NCI-H2196 treated with DMSO at 0.1 percent for 48 hours (cell line): ENCODE results near the gene CCDC88C.
"Not testable (repeated sequence)": the region's sequence is repeated elsewhere in the genome, so short reads cannot be mapped to it uniquely, and the experiment has no call there.

ENCODE experiments used
- DNase-seq: peaks from one replicate; lab custom pipeline; 2025; ENCODE audit not compliant: unreplicated experiment; lab: John Stamatoyannopoulos, UW

CCDC88C gene, protein sequence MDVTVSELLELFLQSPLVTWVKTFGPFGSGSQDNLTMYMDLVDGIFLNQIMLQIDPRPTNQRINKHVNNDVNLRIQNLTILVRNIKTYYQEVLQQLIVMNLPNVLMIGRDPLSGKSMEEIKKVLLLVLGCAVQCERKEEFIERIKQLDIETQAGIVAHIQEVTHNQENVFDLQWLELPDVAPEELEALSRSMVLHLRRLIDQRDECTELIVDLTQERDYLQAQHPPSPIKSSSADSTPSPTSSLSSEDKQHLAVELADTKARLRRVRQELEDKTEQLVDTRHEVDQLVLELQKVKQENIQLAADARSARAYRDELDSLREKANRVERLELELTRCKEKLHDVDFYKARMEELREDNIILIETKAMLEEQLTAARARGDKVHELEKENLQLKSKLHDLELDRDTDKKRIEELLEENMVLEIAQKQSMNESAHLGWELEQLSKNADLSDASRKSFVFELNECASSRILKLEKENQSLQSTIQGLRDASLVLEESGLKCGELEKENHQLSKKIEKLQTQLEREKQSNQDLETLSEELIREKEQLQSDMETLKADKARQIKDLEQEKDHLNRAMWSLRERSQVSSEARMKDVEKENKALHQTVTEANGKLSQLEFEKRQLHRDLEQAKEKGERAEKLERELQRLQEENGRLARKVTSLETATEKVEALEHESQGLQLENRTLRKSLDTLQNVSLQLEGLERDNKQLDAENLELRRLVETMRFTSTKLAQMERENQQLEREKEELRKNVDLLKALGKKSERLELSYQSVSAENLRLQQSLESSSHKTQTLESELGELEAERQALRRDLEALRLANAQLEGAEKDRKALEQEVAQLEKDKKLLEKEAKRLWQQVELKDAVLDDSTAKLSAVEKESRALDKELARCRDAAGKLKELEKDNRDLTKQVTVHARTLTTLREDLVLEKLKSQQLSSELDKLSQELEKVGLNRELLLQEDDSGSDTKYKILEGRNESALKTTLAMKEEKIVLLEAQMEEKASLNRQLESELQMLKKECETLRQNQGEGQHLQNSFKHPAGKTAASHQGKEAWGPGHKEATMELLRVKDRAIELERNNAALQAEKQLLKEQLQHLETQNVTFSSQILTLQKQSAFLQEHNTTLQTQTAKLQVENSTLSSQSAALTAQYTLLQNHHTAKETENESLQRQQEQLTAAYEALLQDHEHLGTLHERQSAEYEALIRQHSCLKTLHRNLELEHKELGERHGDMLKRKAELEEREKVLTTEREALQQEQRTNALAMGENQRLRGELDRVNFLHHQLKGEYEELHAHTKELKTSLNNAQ (N-terminal part only)

DNA sequence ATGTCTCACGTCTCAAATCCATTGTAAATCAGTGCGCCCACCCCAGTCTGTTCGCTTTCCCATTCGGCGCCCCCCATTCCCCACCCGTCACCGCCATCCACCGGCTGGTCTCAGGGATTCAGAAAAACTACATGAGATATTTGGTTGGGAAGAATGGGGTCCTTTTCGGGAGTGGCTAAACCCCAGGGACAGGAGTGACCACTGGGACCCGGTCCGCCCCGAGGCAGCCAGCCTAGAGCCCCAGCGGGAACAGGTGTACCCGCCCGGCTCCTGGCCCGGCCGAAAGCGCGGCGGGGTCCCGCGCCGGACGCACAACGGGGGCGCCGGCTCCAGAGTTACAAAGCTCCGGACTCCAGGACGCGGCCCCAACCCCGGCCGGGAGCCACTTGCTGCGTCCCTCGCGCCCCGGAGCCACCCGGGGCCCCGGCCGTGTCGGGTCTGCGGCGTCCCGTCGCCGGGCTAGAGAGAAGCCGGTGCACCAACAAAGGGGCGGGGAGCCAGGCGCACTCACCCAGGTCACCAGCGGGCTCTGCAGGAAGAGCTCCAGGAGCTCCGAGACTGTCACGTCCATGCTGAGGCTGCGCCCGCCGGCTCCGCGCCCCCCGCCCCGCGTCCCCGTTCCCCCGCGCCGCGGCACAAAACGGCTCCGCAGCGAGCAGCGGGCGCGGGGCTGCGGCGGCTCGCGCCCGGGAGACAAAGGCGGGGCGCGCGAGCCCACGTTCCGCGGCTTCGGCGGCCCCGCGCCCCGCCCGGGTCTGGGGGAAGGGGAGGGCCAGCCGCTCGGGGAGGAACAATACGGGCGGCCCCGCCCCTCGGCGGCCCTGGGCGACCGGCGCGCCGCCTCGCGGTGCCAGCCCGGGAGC lies at the start of gene CCDC88C:
Gene CCDC88C (minus strand): TSS at position 701 of the 863 bp plus-strand sequence. CDS start 130 bp downstream, at position 571.
- DNase-seq, result no peak

GRCh38 chr14:91466192-91466591 lies 48.6 kb upstream of the CCDC88C start:
- DNase-seq, result no peak

- DNase-seq, result no peak
Observed at GRCh38 chr14:91464615-91465205, 47.1 kb upstream of the CCDC88C start.

DNA sequence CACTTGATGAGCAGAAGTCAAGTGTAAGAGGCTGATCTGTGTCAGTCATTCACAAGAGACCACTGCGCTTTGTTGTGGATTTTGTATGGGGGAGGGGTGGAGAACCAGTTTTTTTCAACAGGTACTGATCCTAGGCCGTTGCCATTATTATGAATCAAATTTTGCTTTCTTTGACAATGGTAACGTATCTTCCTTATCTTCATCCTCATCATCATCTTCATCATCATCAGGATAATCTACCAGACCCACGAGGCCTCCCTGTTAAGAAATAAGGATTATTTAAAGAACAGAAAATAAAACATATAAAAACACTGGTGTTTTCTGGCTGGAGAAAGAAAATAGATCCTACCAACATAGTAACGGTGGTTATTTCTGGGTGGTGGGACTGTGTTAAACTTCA lies 41.0 kb upstream of the CCDC88C start:
- no peak for DNase-seq

DNA sequence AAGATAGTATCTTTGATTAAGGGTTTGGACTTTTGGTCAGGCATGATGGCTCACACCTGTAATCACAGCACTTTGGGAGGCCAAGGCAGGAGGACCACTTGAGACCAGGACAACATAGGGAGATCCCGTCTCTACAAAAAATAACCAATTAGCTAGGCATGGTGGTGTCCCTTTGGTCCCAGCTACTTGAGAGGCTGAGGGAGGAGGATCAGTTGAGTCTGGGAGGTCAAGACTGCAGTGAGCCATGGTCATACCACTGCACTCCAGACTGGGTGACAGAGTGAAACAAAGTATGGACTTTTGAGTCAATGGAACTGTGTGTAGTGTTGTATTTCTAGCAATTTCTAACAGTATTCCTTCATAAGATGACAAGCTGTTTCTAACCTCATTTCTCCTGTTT lies 38.7 kb upstream of the CCDC88C start:
- no peak for DNase-seq

DNA sequence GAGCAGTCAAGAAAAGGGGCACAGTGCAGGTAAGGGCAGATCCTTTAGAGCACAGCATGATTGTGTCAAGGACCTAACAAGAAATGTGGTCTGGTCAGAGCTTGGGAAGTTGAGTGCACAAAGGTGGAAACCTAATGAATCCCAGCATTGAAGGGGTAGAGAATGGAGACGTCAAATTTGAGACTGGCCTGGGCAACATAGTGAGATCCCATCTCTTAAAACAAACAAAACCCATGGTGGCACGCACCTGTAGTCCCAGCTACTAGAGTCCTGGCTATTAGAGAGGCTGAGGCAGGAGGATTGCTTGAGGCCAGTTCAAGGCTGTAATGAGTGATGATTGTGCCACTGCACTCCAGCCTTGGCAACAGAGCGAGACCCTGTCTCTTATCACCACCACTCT lies 37.0 kb upstream of the CCDC88C start:
- no peak for DNase-seq

- DNase-seq, result no peak
Observed at GRCh38 chr14:91454155-91454554, 36.5 kb upstream of the CCDC88C start.

GRCh38 chr14:91453744-91454143 lies 36.1 kb upstream of the CCDC88C start:
- no peak for DNase-seq

- DNase-seq, result no peak
Observed at GRCh38 chr14:91444335-91445020, 26.9 kb upstream of the CCDC88C start.

DNA sequence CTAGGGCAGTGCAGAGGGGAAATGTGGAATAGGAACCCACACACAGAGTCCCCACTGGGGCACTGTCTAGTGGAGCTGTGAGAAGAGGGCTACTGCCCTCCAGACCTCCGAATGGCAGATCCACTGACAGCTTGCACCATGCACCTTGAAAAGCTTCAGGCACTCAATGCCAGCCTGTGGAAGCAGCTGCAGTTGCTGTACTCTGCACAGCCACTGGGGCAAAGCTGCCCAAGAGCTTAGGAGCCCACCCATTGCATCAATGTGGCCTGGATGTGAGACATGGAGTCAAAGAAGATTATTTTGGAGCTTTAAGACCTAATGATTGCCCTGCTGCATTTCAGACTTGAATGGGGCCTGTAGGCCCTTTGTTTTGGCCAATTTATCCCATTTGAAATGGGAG lies 21.7 kb upstream of the CCDC88C start:
- DNase-seq, result no peak

GRCh38 chr14:91438845-91439244 lies 21.2 kb upstream of the CCDC88C start:
- DNase-seq, result no peak

- not testable (repeated sequence) for DNase-seq
Observed at GRCh38 chr14:91436266-91436665, 18.6 kb upstream of the CCDC88C start.

DNA sequence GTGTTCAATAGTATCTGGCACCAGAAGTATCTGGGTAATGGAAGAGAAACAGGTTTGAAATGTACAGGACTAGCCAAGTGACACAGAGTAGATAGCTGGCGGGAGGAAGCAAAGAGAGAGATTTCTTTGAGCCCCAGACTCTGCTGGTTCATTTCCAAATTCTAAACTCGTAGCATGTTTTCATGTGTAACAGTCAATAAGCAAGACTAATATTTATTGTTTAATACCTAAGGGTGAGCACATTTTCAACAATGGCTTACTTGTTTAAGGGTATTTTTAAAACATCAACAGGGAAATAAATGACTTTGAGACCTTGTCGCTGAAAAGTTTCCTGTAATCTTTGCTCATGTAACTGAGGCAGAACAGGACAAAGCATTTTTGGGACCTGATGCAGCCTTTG lies 11.8 kb upstream of the CCDC88C start:
- DNase-seq, result no peak

DNA sequence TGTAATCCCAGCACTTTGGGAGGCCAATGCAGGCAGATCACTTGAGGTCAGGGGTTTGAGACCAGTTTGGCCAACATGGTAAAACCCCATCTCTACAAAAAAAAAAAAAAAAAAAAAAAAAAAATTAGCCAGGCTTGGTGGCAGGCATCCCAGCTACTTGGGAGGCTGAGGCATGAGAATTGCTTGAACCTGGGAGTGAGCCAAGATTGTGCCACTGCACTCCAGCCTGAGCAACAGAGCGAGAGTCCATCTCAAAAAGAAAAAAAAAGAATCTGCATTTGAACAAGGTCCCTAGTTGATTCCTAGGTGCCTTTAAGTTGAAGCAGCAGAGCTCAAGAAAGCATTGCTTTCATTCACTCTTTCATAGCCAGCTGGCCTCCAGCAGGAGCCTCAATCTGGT lies 11.3 kb upstream of the CCDC88C start:
- not testable (repeated sequence) for DNase-seq

DNA sequence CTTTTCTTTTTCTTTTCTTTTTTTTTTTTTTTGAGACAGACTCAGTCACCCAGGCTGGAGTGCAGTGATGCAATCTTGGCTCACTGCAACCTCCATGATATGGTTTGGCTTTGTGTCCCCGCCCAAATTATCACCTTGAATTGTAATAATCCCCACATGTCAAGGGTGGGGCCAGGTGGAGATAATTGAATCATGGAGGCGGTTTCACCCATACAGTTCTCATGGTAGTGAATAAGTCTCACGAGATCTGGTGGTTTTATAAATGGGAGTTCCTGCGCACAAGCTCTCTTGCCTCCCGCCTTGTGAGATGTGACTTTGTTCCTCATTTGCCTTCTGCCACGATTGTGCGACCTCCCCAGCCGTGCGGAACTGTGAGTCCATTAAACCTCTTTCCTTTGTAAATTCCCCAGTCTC lies 7.9 kb upstream of the CCDC88C start:
- not testable (repeated sequence) for DNase-seq

GRCh38 chr14:91424813-91425530 lies 7.4 kb upstream of the CCDC88C start:
- no peak for DNase-seq

DNA sequence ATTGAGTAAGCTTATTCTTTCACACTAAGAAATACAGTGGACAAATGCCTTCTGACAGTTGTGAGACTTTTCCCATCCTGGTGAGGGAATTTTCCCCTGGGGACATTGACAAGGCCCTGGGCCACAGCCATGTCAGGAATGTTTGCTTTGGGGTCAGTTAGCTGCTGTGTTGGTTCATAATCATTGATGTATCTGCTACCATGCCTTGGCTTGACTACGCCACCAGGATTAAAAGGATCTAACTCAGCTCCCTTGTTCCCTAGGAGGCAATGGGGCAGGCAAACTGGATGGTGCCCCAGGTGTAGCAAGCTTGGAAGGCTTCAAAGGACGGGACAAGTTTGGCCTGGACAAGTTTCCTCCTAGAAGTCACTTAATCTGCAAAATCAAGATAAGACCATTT lies 3.1 kb upstream of the CCDC88C start:
- no peak for DNase-seq

GRCh38 chr14:91419451-91419850 lies 1.8 kb upstream of the CCDC88C start:
- no peak for DNase-seq

- no peak for DNase-seq
Observed at GRCh38 chr14:91419044-91419397, 1.4 kb upstream of the CCDC88C start.
